HepG2 (cell line): ENCODE data around the gene PLCG2. TPM values are rescaled to one million over a fixed set of nuclear protein-coding genes. Genes with fewer than 3 reads are reported as not detected.
"Not testable (repeated sequence)": the region's sequence is repeated elsewhere in the genome, so short reads cannot be mapped to it uniquely, and the experiment has no call there.

Source experiments
- ATAC-seq: fragments of 200-7000 bp; cut with Tn5 transposase; 3 replicates; pipeline ENCODE4 v1.9.1; 2020; ENCODE audit warnings: mild to moderate bottlenecking, moderate library complexity
- BruUV-seq: library from RNA; stranded (reverse); fragments of 400-500 nt; replicated peaks from 2 replicates; lab custom pipeline; 2021; lab: Mats Ljungman, UMichigan
- CTCF ChIA-PET: fragments of 300-600 bp; formaldehyde crosslinking; extraction: SDS; loops from one replicate; lab custom pipeline; 2021; ENCODE audit warnings: low total read pairs, inconsistent platforms, low intra/inter-chr PET ratio; lab: Yijun Ruan, JAX
- POLR2A ChIA-PET: fragments of 350-600 bp; sonication (Branson Sonifier 250); formaldehyde crosslinking; loops from one replicate; lab custom pipeline; 2020; ENCODE audit warnings: antibody characterized with exemption, inconsistent platforms; lab: Yijun Ruan, JAX
- DNase-seq: peaks from one replicate; pipeline ENCODE4 v3.0.0-alpha.2; 2015; ENCODE audit warnings: low spot score
- FAIRE-seq: peaks from 3 replicates; lab custom pipeline; 2011; peaks lifted over from hg19 to GRCh38; lab: Jason Lieb, UNC
- H2AFZ ChIP-seq: one replicate; pipeline ENCODE4 v1.6.1; 2011; ENCODE audit warnings: low read length, inconsistent platforms
- H3K27ac ChIP-seq: fragments of 300-600 bp; 3 replicates; pipeline ENCODE4 v1.8.0; 2011; ENCODE audit warnings: mixed run types, mild to moderate bottlenecking, mixed read lengths, low read length, inconsistent platforms; ENCODE audit not compliant: insufficient read depth; ENCODE audit errors: extremely low read length
- H3K27me3 ChIP-seq, 2 experiments: fragments of 200-600 bp in 1 of 2; 2 replicates in 1 of 2; 3 replicates in 1 of 2; pipeline versions ENCODE4 v1.6.0 to v1.8.0; 2011; ENCODE audit warnings: low read length in 2 of 2, mild to moderate bottlenecking in 2 of 2, moderate library complexity in 2 of 2, inconsistent platforms in 1 of 2; ENCODE audit not compliant: insufficient read depth in 2 of 2, control insufficient read depth in 1 of 2
- H3K36me3 ChIP-seq, 2 experiments: fragments of 200-600 bp in 1 of 2; replicated peaks in 1 of 2; 2 replicates in 1 of 2; 3 replicates in 1 of 2; pipeline versions ENCODE4 v1.5.1 to v1.8.0; 2011; ENCODE audit warnings: low read length in 2 of 2, inconsistent platforms in 1 of 2; ENCODE audit not compliant: insufficient read depth in 2 of 2, control insufficient read depth in 1 of 2
- H3K4me1 ChIP-seq: 2 replicates; pipeline ENCODE4 v1.5.1; 2012; ENCODE audit warnings: low read length, inconsistent platforms; ENCODE audit not compliant: insufficient read depth
- H3K4me2 ChIP-seq: 2 replicates; pipeline ENCODE4 v1.6.0; 2011; ENCODE audit warnings: low read depth, low read length, inconsistent platforms
- H3K4me3 ChIP-seq, 3 experiments: fragments of 200-600 bp in 1 of 3; sonication (generic), shearing (Covaris generic) in 1 of 3; replicated peaks in 1 of 3; 2 replicates each; pipeline ENCODE4 v1.5.1; 2011 to 2016; ENCODE audit warnings: low read length in 3 of 3, inconsistent platforms in 2 of 3, low read depth in 2 of 3, mild to moderate bottlenecking in 2 of 3, control low read depth in 1 of 3, mixed read lengths in 1 of 3; ENCODE audit not compliant: insufficient read depth in 1 of 3
- H3K79me2 ChIP-seq: one replicate; pipeline ENCODE4 v1.6.1; 2011; ENCODE audit warnings: low read length, inconsistent platforms; ENCODE audit not compliant: insufficient read depth
- H3K9ac ChIP-seq: 2 replicates; pipeline ENCODE4 v1.6.0; 2011; ENCODE audit warnings: mild to moderate bottlenecking, low read depth, low read length, inconsistent platforms; ENCODE audit not compliant: insufficient read depth
- H3K9me3 ChIP-seq: 2 replicates; pipeline ENCODE4 v1.5.1; 2012; ENCODE audit warnings: mild to moderate bottlenecking, low read length
- H4K20me1 ChIP-seq: 2 replicates; pipeline ENCODE4 v1.6.0; 2011; ENCODE audit warnings: inconsistent platforms, mild to moderate bottlenecking, low read length, moderate library complexity; ENCODE audit not compliant: insufficient read depth
- HMG20A ChIP-seq: IDR thresholded peaks from 2 replicates; pipeline ENCODE4 v1.6.1; 2016; ENCODE audit warnings: borderline replicate concordance
- ZBTB3 ChIP-seq: sonication (generic); formaldehyde crosslinking; IDR thresholded peaks from 2 replicates; pipeline ENCODE4 v1.4.0; 2020; ENCODE audit warnings: low read depth, mild to moderate bottlenecking, moderate library complexity, missing genetic modification reagents, borderline replicate concordance
- ZNF260 ChIP-seq: sonication (generic); formaldehyde crosslinking; IDR thresholded peaks from 2 replicates; pipeline ENCODE4 v1.4.0; 2020; ENCODE audit warnings: missing genetic modification reagents, low read depth, mild to moderate bottlenecking, borderline replicate concordance
- ZNF280D ChIP-seq: sonication (generic); formaldehyde crosslinking; IDR thresholded peaks from 2 replicates; pipeline ENCODE4 v1.5.1; 2020; ENCODE audit warnings: mild to moderate bottlenecking, missing genetic modification reagents
- ZNF549 ChIP-seq: sonication (generic); formaldehyde crosslinking; IDR thresholded peaks from 2 replicates; pipeline ENCODE4 v1.5.0; 2020; ENCODE audit warnings: missing genetic modification reagents
- WGBS: methylation state at CpG from one replicate; pipeline ENCODE4 v1.1.6; 2017; ENCODE audit warnings: low lambda C conversion rate; 5-methylcytosine and 5-hydroxymethylcytosine counted together
- in situ Hi-C: cut with HindIII; loops from 2 replicates; pipeline ENCODE4 v1.10.0; 2017; ENCODE audit warnings: low pct_unique_long_range_greater_than_20kb; ENCODE audit not compliant: extremely low pct_ligation_motif_present
- intact Hi-C: fragments of 100-400 bp; cut with micrococcal nuclease; formaldehyde crosslinking; loops from one replicate; pipeline ENCODE4 v1.10.0; 2022; ENCODE audit not compliant: unreplicated experiment
- polyA plus RNA-seq, 8 experiments: library from polyadenylated mRNA; depleted of rRNA in 3 of 8; stranded (reverse) in 7 of 8; unstranded in 1 of 8; fragments of >200 nt; fragmentation: Illumina TruSeq in 4 of 8; extraction: Trizol in 4 of 8; gene quantifications; 2 replicates each; pipeline versions ENCODE4 v1.2.1 to v1.2.3, GENCODE V29; 2011 to 2016; ENCODE audit warnings: low read depth in 4 of 8, missing spikeins in 1 of 8, mixed read lengths in 1 of 8; ENCODE audit not compliant: insufficient read depth in 1 of 8
- total RNA-seq, 5 experiments: library from RNA; depleted of rRNA; stranded (reverse); fragments of >200 nt; fragmentation: Illumina TruSeq; extraction: Trizol; gene quantifications; 2 replicates each; pipeline ENCODE4 v1.2.3, GENCODE V29; 2016; ENCODE audit warnings: low read depth in 1 of 5

PLCG2 gene
- total and polyA plus RNA-seq, 2 of the 13 experiments (the other 11 are each of a cell fraction or from before 2014, with no cell fraction given): 0.13 to 0.18 TPM

- no peak for TF ChIP-seq HMG20A (CRISPR knock-in tag)
- TF ChIP-seq ZNF280D (CRISPR knock-in tag): no peak
- no peak for TF ChIP-seq ZNF549
- TF ChIP-seq ZNF260 (CRISPR knock-in tag): no peak
- no peak for TF ChIP-seq ZBTB3 (CRISPR knock-in tag)
Measured at GRCh38 chr16:81876273-81876900, 97.3 kb downstream of the PLCG2 start (continued).

GRCh38 chr16:81877490-81877889, 98.4 kb downstream of the PLCG2 start:
- intact Hi-C loops, H4K20me1 ChIP-seq, FAIRE-seq, H2AFZ ChIP-seq, H3K36me3 ChIP-seq, ATAC-seq, DNase-seq, POLR2A ChIA-PET, H3K4me1 ChIP-seq, H3K9me3 ChIP-seq, H3K27ac ChIP-seq, H3K79me2 ChIP-seq, BruUV-seq, H3K4me2 ChIP-seq, H3K4me3 ChIP-seq, H3K9ac ChIP-seq, CTCF ChIA-PET: not testable (repeated sequence)
- in situ Hi-C loops: loop anchor here (10.0 kb wide), 1 partner anchor 513 kb away; no protein-coding TSS in a partner anchor
- H3K27me3 ChIP-seq: peaks cover 4 to 19% of the 10 kb centered on the region in 2 experiments; a peak in 3 of 5 replicates
- WGBS: 77% methylated on average over 12 of the region's 12 CpGs
